DOHH2 (cell line): ENCODE data around the gene C16orf90.

Experiments
- H3F3A ChIP-seq: fragments of 200-600 bp; sonication (generic), shearing (Covaris generic); 2 replicates; pipeline ENCODE4 v1.6.0; 2016; ENCODE audit warnings: antibody characterized with exemption, mild to moderate bottlenecking; ENCODE audit not compliant: control insufficient read depth, insufficient read depth
- H3K27ac ChIP-seq: fragments of 200-600 bp; sonication (generic); 2 replicates; pipeline ENCODE4 v1.5.1; 2014; ENCODE audit warnings: low read depth, mild to moderate bottlenecking, low read length, moderate library complexity
- H3K27me3 ChIP-seq: fragments of 200-600 bp; sonication (generic); 2 replicates; pipeline ENCODE4 v1.6.1; 2014; ENCODE audit warnings: mild to moderate bottlenecking, low read length, mixed read lengths; ENCODE audit not compliant: control insufficient read depth
- H3K36me3 ChIP-seq: fragments of 200-600 bp; sonication (generic); 2 replicates; pipeline ENCODE4 v1.6.1; 2014; ENCODE audit warnings: mild to moderate bottlenecking, low read length, moderate library complexity, mixed read lengths; ENCODE audit not compliant: control insufficient read depth
- H3K4me1 ChIP-seq: fragments of 200-600 bp; sonication (generic); 2 replicates; pipeline ENCODE4 v1.6.1; 2014; ENCODE audit warnings: mild to moderate bottlenecking, low read length, mixed read lengths; ENCODE audit not compliant: control insufficient read depth
- H3K4me2 ChIP-seq: fragments of 200-600 bp; sonication (generic); 2 replicates; pipeline ENCODE4 v1.6.0; 2014; ENCODE audit warnings: mild to moderate bottlenecking, low read length, moderate library complexity
- H3K4me3 ChIP-seq: fragments of 200-600 bp; sonication (generic); 2 replicates; pipeline ENCODE4 v1.5.1; 2014; ENCODE audit warnings: mild to moderate bottlenecking, low read length, mixed read lengths
- H3K79me2 ChIP-seq: fragments of 200-600 bp; sonication (generic); 2 replicates; pipeline ENCODE4 v1.6.1; 2014; ENCODE audit warnings: mild to moderate bottlenecking, low read length, mixed read lengths; ENCODE audit not compliant: control insufficient read depth
- H3K9me2 ChIP-seq: fragments of 200-600 bp; sonication (generic); replicated peaks from 2 replicates; pipeline ENCODE4 v1.6.1; 2014; ENCODE audit warnings: mild to moderate bottlenecking, low read length, mixed read lengths; ENCODE audit not compliant: control insufficient read depth
- H3K9me3 ChIP-seq: fragments of 200-600 bp; sonication (generic); 2 replicates; pipeline ENCODE4 v1.6.1; 2014; ENCODE audit warnings: antibody characterized with exemption, low read length, mixed read lengths; ENCODE audit not compliant: control insufficient read depth, insufficient read depth
- H4K20me1 ChIP-seq: fragments of 200-600 bp; sonication (generic); 2 replicates; pipeline ENCODE4 v1.6.0; 2014; ENCODE audit warnings: low read depth, mild to moderate bottlenecking, antibody characterized with exemption, low read length, moderate library complexity; ENCODE audit not compliant: control insufficient read depth, insufficient read depth
- CTCF ChIP-seq: fragments of 200-600 bp; sonication (generic); IDR thresholded peaks from one replicate; pipeline ENCODE4 v1.5.1; 2014; ENCODE audit warnings: antibody characterized with exemption, mild to moderate bottlenecking, low read depth, low read length; ENCODE audit not compliant: poor library complexity, severe bottlenecking
- EZH2phosphoT487 ChIP-seq: fragments of 200-600 bp; sonication (generic); IDR thresholded peaks from 2 replicates; pipeline ENCODE4 v1.6.1; 2017; ENCODE audit warnings: borderline replicate concordance, mild to moderate bottlenecking, antibody characterized with exemption, low read length, moderate library complexity, mixed read lengths

The C16orf90 gene

DNA sequence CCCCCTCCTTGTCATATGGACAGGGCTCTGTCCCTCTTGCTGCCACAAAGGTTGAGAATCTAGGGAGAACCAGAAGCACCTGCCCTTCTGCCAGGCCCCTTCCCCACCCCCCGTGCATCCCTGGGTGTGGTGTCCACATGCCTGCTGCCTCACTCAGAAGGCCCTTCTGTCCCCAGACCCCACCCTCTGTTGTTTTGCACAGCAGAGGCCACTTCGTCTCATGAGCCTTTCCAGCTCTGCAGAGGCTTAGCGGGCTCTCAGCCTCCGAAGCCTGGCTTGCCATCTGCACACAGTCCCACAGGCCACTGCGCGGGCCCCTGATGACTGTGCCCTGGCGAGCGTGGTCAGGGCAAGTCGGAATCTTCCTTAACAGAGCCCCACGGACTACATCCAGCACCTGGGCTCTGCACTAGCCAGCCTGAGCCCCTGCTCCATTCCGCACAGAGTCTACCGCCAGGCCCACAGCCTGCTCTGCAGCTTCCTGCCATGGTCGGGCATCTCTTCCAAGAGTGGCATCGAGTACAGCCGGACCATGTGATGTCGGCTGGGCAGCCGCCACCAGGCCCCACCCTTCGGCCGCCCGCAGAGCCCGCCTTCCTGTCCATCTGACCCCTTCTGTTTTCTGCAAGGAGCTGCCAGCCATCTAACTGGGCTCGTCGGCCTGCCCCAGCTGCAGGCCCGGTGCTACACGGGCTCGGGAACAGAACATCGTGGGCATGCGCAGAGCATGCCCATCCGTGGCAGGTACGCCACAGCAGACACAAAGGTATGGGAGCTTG is 10.8 kb downstream of the C16orf90 start:
- H3K9me3 ChIP-seq, result no peaks in the 10 kb centered on the region
- no peak overlapping the region for H3K27ac ChIP-seq
- no peak overlapping the region for H3K4me3 ChIP-seq
- H3F3A ChIP-seq, result no peaks in the 10 kb centered on the region
- H3K79me2 ChIP-seq, result no peaks in the 10 kb centered on the region
- H3K4me2 ChIP-seq, result no peak overlapping the region
- H3K9me2 ChIP-seq, result no peaks in the 10 kb centered on the region
- TF ChIP-seq CTCF, result no peak
- no peak for TF ChIP-seq EZH2phosphoT487
- no peaks in the 10 kb centered on the region for H3K4me1 ChIP-seq
- no peaks in the 10 kb centered on the region for H4K20me1 ChIP-seq
- no peaks in the 10 kb centered on the region for H3K27me3 ChIP-seq
- peaks cover 54% of the 10 kb centered on the region for H3K36me3 ChIP-seq

DNA sequence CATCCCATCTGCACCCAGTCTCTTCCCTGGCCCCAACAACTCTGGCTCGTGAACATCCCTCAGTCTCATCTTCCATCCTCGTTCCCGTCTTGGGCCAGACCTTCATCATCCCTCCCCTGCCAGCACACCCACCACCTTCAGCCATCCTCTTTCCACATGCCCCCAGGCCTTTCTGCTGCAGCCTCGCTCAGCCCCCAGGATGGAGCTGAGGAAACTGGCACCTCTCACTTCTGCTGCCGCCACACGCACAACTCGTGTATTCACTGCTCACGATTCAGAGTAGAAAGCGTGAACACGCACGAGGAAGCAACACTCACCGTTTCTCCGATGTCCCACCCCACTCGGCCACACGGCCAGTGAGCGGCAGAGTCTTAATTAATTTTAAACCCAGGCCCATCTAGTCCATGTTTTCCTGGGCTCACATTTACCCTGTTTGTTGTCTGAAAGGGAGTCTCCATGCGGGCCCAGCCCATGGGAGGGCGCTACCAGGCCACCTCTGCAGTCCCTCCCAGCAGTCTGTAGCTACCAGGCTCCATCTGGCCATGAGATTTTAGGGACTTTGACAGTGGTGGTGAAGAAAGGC is 12.5 kb downstream of the C16orf90 start:
- H4K20me1 ChIP-seq, result no peaks in the 10 kb centered on the region
- TF ChIP-seq CTCF (no peak), EZH2phosphoT487 (no peak)

GRCh38 chr16:3481696-3482658 is 13.3 kb downstream of the C16orf90 start:
- no peaks in the 10 kb centered on the region for H3F3A ChIP-seq
- H3K4me2 ChIP-seq, result no peak overlapping the region
- H3K27me3 ChIP-seq, result no peaks in the 10 kb centered on the region
- H4K20me1 ChIP-seq, result no peaks in the 10 kb centered on the region
- no peaks in the 10 kb centered on the region for H3K9me2 ChIP-seq
- H3K79me2 ChIP-seq, result peaks cover 8% of the 10 kb centered on the region; the same call in 1 of the 2 replicates
- TF ChIP-seq CTCF, result no peak
- TF ChIP-seq EZH2phosphoT487, result no peak
- H3K36me3 ChIP-seq, result peaks cover 57% of the 10 kb centered on the region
- H3K4me3 ChIP-seq, result no peak overlapping the region
- no peaks in the 10 kb centered on the region for H3K4me1 ChIP-seq
- no peak overlapping the region for H3K27ac ChIP-seq
- H3K9me3 ChIP-seq, result no peaks in the 10 kb centered on the region

More for the DNA sequence above, 12.5 kb downstream of the C16orf90 start:
- Histone ChIP-seq H3K36me3 (peaks cover 57% of the 10 kb centered on the region), H3K4me2 (no peak overlapping the region), H3K27me3 (no peaks in the 10 kb centered on the region), H3K9me2 (no peaks in the 10 kb centered on the region), H3K4me1 (no peaks in the 10 kb centered on the region), H3K79me2 (peaks cover 5% of the 10 kb centered on the region; the same call in 1 of the 2 replicates), H3K27ac (no peak overlapping the region), H3K9me3 (no peaks in the 10 kb centered on the region), H3F3A (no peaks in the 10 kb centered on the region), H3K4me3 (no peak overlapping the region)
